Thymus (tissue), 11 donors: Measurements from ENCODE around the gene COPA. TPM values are rescaled to one million over a fixed set of nuclear protein-coding genes. Genes with fewer than 3 reads are reported as not detected.
A peak's percentile ranks its signal among the peaks of the same experiment; 100 is the strongest.
"Not testable (repeated sequence)": the region's sequence is repeated elsewhere in the genome, so short reads cannot be mapped to it uniquely, and the experiment has no call there.

Experiments used
- DNase-seq, 9 donors: peaks; one replicate each; pipeline ENCODE4 v3.0.0-alpha.2; 2013; ENCODE audit warnings: low spot score in 9 of 9, low read depth in 6 of 9, missing footprints in 1 of 9
- H3K27ac ChIP-seq, 2 donors: one replicate each; pipeline ENCODE4 v1.5.1; 2013; ENCODE audit warnings: control low read depth in 1 of 2, low read depth in 1 of 2, low read length in 1 of 2, mild to moderate bottlenecking in 1 of 2, moderate library complexity in 1 of 2
- H3K27me3 ChIP-seq, 2 donors: one replicate each; pipeline ENCODE4 v1.5.1; 2013; ENCODE audit warnings: low read length in 1 of 2; ENCODE audit not compliant: control insufficient read depth in 2 of 2, insufficient read depth in 1 of 2
- H3K36me3 ChIP-seq, 2 donors: one replicate each; pipeline ENCODE4 v1.5.1; 2013; ENCODE audit warnings: low read length in 1 of 2, mild to moderate bottlenecking in 1 of 2, moderate library complexity in 1 of 2; ENCODE audit not compliant: control insufficient read depth in 2 of 2, insufficient read depth in 2 of 2
- H3K4me1 ChIP-seq, 2 donors: one replicate each; pipeline ENCODE4 v1.5.1; 2013; ENCODE audit warnings: low read length in 2 of 2; ENCODE audit not compliant: control insufficient read depth in 2 of 2, insufficient read depth in 2 of 2
- H3K4me3 ChIP-seq, 2 donors: one replicate each; pipeline ENCODE4 v1.5.1; 2013; ENCODE audit warnings: low read length in 2 of 2, control low read depth in 1 of 2, mild to moderate bottlenecking in 1 of 2
- H3K9me3 ChIP-seq, 2 donors: one replicate each; pipeline ENCODE4 v1.5.1; 2013; ENCODE audit warnings: low read length in 1 of 2, mild to moderate bottlenecking in 1 of 2; ENCODE audit not compliant: control insufficient read depth in 2 of 2, insufficient read depth in 1 of 2
- WGBS: extraction: QIAGEN DNeasy Blood & Tissue Kit; methylation state at CpG from one replicate; pipeline ENCODE4 v1.1.7; 2013; 5-methylcytosine and 5-hydroxymethylcytosine counted together
- polyA plus RNA-seq: library from polyadenylated mRNA; stranded (reverse); fragments of 200-250 nt; gene quantifications from one replicate; pipeline ENCODE4 v1.2.3, GENCODE V29; 2013
- total RNA-seq: library from RNA; stranded (reverse); fragments of 120-200 nt; gene quantifications from one replicate; pipeline ENCODE4 v1.2.4, GENCODE V29; 2013
- donor health status: healthy.

COPA gene
- total and polyA plus RNA-seq, 2 donors = 61.5 to 80.2 TPM

DNA sequence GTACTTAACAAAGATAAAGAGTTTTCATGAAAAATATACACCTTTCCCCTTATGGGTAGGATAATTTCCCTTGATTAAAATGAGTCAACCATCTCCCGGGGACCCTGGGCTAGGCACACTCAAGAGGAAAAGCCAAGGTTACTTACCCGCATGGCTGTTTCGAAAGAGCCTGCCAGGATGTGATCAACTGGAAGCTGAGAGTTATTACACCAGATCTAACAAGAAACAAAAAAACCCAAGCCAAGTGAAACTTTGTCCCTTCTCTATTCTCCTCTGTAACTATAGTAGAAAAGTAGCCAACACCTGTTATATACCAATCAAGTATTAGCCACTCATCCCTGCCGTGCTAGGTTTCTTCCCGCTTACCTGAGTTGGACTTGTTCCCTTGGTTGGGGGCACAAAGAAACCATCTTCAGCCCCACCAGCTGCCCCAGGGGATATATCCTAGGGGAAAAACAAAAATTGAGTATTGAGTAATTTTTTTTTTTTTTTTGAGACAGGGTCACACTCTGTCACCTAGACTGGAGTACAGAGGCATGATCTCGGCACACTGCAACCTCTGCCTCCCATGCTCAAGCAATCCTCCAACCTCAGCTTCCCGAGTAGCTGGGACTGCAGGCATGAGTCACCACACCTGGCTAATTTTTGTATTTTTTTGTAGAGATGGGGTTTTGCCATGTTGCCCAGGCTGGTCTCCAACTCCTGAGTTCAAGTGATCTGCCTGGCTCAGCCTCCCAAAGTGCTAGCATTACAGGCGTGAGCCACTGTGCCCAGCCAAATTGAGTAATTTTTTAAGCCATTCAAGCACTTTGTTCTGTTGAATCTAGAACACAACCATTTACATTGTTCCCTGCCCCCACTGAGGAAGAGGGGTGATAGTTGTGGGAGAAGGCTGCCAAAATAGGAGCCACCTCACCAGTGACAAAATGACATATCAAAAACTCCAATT is 49.8 kb downstream of the COPA start:
- Histone ChIP-seq H3K4me3 (no peak overlapping the region), H3K36me3 (peaks cover 85 to 92% of the 10 kb centered on the region in 2 donors), H3K27ac (no peak overlapping the region), H3K4me1 (no peaks in the 10 kb centered on the region), H3K27me3 (no peaks in the 10 kb centered on the region), H3K9me3 (no peaks in the 10 kb centered on the region)
- no peak for DNase-seq
- 97% methylated on average over 8 of the region's 8 CpGs for WGBS

DNA sequence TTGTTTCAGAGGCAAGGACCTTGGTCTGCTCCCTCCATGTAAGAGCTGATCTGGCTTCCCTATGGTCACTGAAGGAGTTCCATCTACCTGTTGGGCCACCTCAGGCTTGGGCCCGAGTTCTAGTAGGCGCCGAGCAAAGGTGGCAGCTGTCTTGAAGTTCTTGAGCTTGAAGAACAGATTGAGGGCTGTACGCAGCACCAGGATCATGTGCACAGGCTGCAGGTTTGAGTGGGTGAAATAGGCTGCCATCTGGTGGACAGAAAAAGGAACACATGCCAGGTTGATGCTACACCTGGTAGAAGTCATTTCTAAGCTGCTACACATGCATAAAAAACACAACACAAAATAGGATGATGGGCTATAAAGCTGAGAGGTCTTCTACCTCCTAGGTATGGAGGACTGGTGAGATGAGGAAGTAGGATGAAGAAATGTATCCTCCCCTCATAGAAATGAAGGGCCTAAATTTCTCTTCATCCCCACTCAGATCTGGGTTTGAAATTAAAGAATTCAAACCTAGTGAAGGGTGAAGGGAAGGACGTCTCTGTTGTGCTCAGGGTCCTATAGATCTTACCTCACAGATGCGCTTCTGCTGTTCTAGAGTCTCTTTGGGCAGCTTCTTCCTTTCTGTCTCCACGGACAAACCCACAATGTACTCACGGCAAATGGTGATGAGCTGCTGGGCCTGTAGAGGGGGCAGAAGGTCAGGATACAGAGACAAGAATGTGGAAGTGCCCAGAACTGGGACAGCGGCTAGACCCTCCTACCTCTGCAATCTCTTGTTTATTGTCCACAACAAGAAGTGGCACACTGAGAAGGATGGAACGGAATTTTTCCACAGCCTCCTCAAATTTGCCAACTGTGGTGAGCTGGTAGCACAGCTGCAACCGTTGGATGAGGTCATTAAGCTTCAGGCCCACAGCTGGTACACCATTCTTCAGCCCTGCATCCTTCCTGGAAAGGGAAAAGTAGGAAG is 51.5 kb downstream of the COPA start:
- peak; percentile 33 to 84 (median 71) for DNase-seq
- no peak overlapping the region for H3K4me3 ChIP-seq
- no peaks in the 10 kb centered on the region for H3K27me3 ChIP-seq
- H3K4me1 ChIP-seq = no peaks in the 10 kb centered on the region
- no peak overlapping the region for H3K27ac ChIP-seq
- WGBS = 71% methylated on average over 11 of the region's 11 CpGs
- H3K36me3 ChIP-seq = peaks cover 69 to 74% of the 10 kb centered on the region in 2 donors
- H3K9me3 ChIP-seq = no peaks in the 10 kb centered on the region

DNA sequence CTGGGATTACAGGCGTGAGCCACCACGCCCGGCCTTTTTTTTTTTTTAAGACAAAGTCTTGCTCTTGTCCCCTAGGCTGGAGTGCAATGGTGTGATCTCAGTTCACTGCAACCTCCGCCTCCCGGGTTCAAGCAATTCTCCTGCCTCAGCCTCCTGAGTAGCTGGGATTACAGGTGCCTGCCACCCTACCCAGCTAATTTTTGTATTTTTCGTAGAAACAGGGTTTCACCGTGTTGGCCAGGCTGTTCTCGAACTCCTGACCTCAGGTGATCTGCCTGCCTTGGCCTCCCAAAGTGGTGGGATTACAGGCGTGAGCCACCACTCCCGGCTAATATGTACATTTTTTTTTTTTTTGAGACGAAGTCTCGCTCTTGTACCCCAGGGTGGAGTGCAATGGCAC is 55.3 kb downstream of the COPA start:
- not testable (repeated sequence) for H3K27ac ChIP-seq, H3K4me3 ChIP-seq, H3K9me3 ChIP-seq, H3K27me3 ChIP-seq, DNase-seq
- Histone ChIP-seq H3K36me3 (peaks cover 34 to 41% of the 10 kb centered on the region in 2 donors), H3K4me1 (peaks cover 4 to 17% of the 10 kb centered on the region in 2 donors)
- 97% methylated on average over 12 of the region's 12 CpGs for WGBS

DNA sequence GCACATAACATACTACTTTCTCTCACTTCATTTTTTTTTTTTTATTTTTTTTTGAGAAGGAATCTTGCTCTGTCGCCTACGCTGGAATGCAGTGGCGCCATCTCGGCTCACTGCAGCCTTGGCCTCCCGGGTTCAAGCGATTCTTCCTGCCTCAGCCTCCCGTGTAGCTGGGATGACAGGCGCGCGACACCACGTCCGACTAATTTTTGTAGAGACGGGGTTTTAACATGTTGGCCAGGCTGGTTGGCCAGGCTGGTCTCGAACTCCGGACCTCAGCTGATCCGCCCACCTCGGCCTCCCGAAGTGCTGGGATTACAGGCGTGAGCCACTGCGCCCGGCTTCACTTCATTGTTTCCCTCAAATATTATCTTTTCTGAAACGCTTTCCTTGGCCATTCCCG is 57.5 kb downstream of the COPA start:
- no peaks in the 10 kb centered on the region for H3K27me3 ChIP-seq
- H3K4me1 ChIP-seq = peaks cover 4 to 17% of the 10 kb centered on the region in 2 donors
- 91% methylated on average over 23 of the region's 23 CpGs for WGBS
- peaks cover 30 to 39% of the 10 kb centered on the region in 2 donors for H3K36me3 ChIP-seq
- no peak overlapping the region for H3K27ac ChIP-seq
- H3K4me3 ChIP-seq = peak overlapping the region; percentile 74 to 93
- DNase-seq = no peak
- H3K9me3 ChIP-seq = no peaks in the 10 kb centered on the region

DNA sequence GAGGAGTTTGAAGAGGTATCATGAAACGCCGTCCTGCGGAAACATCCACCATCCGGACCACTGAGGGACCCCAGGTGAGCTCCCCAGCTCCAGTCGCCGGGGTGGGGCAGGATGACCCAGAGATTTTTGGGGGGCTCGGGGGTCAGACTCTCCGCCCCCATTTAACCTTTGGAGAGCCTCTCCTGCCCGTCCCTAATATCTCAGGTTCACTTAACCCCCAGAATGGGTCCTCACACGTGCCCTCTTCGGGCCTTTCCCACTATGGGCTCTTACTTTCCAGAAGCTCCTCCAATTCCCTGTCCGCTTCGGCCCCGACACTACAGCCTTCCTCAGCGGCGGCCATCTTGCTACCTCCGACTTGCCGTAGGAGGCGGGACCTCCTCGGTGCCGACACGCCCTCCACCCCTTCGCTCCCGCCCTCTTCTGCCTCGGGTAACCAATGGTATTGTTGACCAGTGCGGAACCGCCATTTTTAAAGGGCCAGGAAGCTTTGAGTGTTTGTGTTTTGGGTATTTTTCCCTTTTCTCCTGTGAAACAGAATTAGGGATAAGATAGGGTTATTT is 58.2 kb downstream of the COPA start, which contains the start of gene PEX19:
Gene PEX19, minus strand, starts transcription at position 352 of the 563 bp plus-strand sequence. Its CDS starts 9 bp downstream, at position 343.
- peak; percentile 78 to 94 (median 89) for DNase-seq
- H3K27me3 ChIP-seq = no peaks in the 10 kb centered on the region
- H3K4me1 ChIP-seq = peaks cover 4 to 17% of the 10 kb centered on the region in 2 donors
- H3K9me3 ChIP-seq = no peaks in the 10 kb centered on the region
- H3K36me3 ChIP-seq = peaks cover 29 to 39% of the 10 kb centered on the region in 2 donors
- H3K27ac ChIP-seq = peak within 1 kb of the TSS; percentile 38 to 75
- H3K4me3 ChIP-seq = peak within 1 kb of the TSS; percentile 74 to 93
- WGBS = under 1% methylated on average over 27 of the region's 27 CpGs

DNA sequence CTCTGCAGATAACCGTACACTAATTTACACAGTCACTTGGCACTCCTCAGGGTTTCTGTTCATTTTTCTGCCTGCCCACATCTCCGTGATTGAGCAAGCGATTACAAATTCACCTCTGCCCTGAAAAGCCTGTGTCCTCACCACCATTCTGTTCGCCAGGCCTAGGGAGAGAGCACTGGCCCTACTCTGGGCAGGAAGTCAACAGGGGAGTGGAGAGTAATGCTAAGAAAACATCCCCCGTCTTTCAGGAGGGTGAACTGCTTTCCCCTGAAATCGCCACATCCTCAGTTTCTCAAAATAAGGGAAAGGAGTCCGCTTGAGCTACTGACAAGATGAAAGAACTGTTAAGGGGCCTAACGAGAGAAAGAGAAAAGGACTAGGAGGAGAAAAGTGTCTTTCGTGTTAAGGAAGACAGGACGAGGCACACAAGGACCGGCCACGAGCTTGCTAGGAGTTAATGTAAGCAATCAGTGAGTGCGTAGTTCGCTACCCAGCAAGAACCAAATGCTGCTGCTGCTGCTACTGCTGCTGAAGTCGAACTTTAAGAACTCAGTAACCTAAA is 58.7 kb downstream of the COPA start:
- Histone ChIP-seq H3K27ac (peak overlapping the region; percentile 38 to 75), H3K36me3 (peaks cover 31 to 39% of the 10 kb centered on the region in 2 donors), H3K4me1 (peaks cover 4 to 17% of the 10 kb centered on the region in 2 donors), H3K27me3 (no peaks in the 10 kb centered on the region), H3K4me3 (peak overlapping the region; percentile 74 to 93), H3K9me3 (no peaks in the 10 kb centered on the region)
- WGBS = 11% methylated on average over 15 of the region's 15 CpGs
- peak in 6 of 9 donors; percentile 19 to 63 (median 43) for DNase-seq

DNA sequence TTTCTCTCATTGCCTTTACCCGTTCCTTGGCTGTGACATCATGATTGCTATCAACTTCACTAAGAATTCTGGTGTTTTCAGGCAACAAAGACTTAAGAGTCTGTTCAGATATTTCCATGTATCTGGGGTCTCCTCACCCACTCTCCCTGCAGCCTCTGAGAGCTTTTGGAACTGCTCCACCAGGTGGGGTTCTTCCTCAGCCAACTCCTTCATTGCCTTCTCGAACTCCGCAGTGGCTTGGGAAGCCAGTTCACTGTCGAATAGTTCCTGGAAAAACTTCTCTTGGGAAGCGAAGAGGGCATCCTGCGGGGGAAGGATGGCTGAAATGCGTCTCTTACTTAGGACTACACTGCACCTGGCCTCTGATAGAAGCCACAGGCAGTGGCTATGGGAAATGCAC is 60.2 kb downstream of the COPA start:
- peaks cover 4 to 17% of the 10 kb centered on the region in 2 donors for H3K4me1 ChIP-seq
- WGBS = 99% methylated on average over 7 of the region's 7 CpGs
- no peaks in the 10 kb centered on the region for H3K9me3 ChIP-seq
- no peak for DNase-seq
- H3K27ac ChIP-seq = no peak overlapping the region
- no peak overlapping the region for H3K4me3 ChIP-seq
- peaks cover 45 to 50% of the 10 kb centered on the region in 2 donors for H3K36me3 ChIP-seq
- H3K27me3 ChIP-seq = no peaks in the 10 kb centered on the region

DNA sequence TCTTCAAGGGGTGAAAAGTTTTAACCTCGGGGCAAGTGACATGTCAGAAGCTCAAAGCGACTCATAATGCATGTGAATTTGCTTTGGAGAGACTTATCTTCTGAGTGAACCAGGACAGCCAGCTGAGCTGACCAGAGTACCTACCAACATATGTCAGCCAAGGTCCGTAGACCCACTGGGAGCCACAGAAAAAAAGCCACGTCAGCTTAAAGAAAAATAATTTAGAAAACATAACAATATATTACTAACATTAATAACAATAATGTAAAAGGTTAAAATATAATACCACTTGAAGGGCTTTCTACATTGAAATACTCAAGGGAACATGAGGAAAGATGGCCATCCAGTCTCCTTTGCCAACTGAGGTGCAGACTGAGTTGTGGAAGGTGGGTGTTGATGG is 65.1 kb downstream of the COPA start:
- WGBS = 95% methylated on average over 4 of the region's 4 CpGs
- H3K4me1 ChIP-seq = no peaks in the 10 kb centered on the region

More for the DNA sequence above, 65.1 kb downstream of the COPA start:
- Histone ChIP-seq H3K36me3 (peaks cover 53 to 65% of the 10 kb centered on the region in 2 donors), H3K9me3 (no peaks in the 10 kb centered on the region), H3K4me3 (no peak overlapping the region), H3K27me3 (no peaks in the 10 kb centered on the region), H3K27ac (no peak overlapping the region)
- DNase-seq = no peak
